GM18858 (cell line): ENCODE measurements around the gene ATG5.
"Not testable (repeated sequence)": the region's sequence is repeated elsewhere in the genome, so short reads cannot be mapped to it uniquely, and the experiment has no call there.

Source experiments
- ATAC-seq: cut with Tn5 transposase; IDR thresholded peaks from one replicate; pipeline ENCODE4 v1.9.1; 2021; ENCODE audit not compliant: unreplicated experiment

The ATG5 gene

GRCh38 chr6:106259748-106260147 lies 65.8 kb downstream of the ATG5 start:
- ATAC-seq: not testable (repeated sequence)

- ATAC-seq: no peak
These were observed 66.8 kb downstream of the ATG5 start for GRCh38 chr6:106258726-106259125.

GRCh38 chr6:106257195-106257594 lies 68.4 kb downstream of the ATG5 start:
- ATAC-seq: no peak

GRCh38 chr6:106256201-106256968 lies 69.2 kb downstream of the ATG5 start:
- ATAC-seq: no peak

GRCh38 chr6:106255306-106255705 lies 70.3 kb downstream of the ATG5 start:
- ATAC-seq: no peak

GRCh38 chr6:106254636-106255035 lies 70.9 kb downstream of the ATG5 start:
- no peak for ATAC-seq

- no peak for ATAC-seq
These were observed 71.8 kb downstream of the ATG5 start for GRCh38 chr6:106253731-106254130.

GRCh38 chr6:106253172-106253571 lies 72.4 kb downstream of the ATG5 start:
- ATAC-seq: no peak

- ATAC-seq: no peak
These were observed 72.9 kb downstream of the ATG5 start for GRCh38 chr6:106252687-106253086.

GRCh38 chr6:106251531-106252255 lies 73.9 kb downstream of the ATG5 start:
- ATAC-seq: not testable (repeated sequence)

- no peak for ATAC-seq
These were observed 74.6 kb downstream of the ATG5 start for GRCh38 chr6:106250953-106251352.

- ATAC-seq: no peak
These were observed 75.9 kb downstream of the ATG5 start for GRCh38 chr6:106249658-106250057.

GRCh38 chr6:106247733-106248132 lies 77.8 kb downstream of the ATG5 start:
- ATAC-seq: no peak

- no peak for ATAC-seq
These were observed 78.3 kb downstream of the ATG5 start for GRCh38 chr6:106247293-106247692.

GRCh38 chr6:106244931-106245330 lies 80.6 kb downstream of the ATG5 start:
- ATAC-seq: peak; percentile 58

- no peak for ATAC-seq
These were observed 81.0 kb downstream of the ATG5 start for GRCh38 chr6:106244521-106244920.

GRCh38 chr6:106243261-106243660 lies 82.3 kb downstream of the ATG5 start:
- no peak for ATAC-seq

GRCh38 chr6:106241498-106241897 lies 84.1 kb downstream of the ATG5 start:
- no peak for ATAC-seq

GRCh38 chr6:106237286-106237685 lies 88.3 kb downstream of the ATG5 start:
- no peak for ATAC-seq

GRCh38 chr6:106229876-106230445 lies 95.6 kb downstream of the ATG5 start:
- not testable (repeated sequence) for ATAC-seq

- no peak for ATAC-seq
These were observed 97.7 kb downstream of the ATG5 start for GRCh38 chr6:106227612-106228507.
